GM18873 (cell line): Measurements from ENCODE around the gene SCN8A.
"Not testable (repeated sequence)": the region's sequence is repeated elsewhere in the genome, so short reads cannot be mapped to it uniquely, and the experiment has no call there.

ENCODE experiments used
- ATAC-seq: cut with Tn5 transposase; IDR thresholded peaks from one replicate; pipeline ENCODE4 v1.9.1; 2021; ENCODE audit warnings: mild to moderate bottlenecking, moderate library complexity, moderate number of reproducible peaks; ENCODE audit not compliant: unreplicated experiment, low FRiP score

SCN8A gene

DNA sequence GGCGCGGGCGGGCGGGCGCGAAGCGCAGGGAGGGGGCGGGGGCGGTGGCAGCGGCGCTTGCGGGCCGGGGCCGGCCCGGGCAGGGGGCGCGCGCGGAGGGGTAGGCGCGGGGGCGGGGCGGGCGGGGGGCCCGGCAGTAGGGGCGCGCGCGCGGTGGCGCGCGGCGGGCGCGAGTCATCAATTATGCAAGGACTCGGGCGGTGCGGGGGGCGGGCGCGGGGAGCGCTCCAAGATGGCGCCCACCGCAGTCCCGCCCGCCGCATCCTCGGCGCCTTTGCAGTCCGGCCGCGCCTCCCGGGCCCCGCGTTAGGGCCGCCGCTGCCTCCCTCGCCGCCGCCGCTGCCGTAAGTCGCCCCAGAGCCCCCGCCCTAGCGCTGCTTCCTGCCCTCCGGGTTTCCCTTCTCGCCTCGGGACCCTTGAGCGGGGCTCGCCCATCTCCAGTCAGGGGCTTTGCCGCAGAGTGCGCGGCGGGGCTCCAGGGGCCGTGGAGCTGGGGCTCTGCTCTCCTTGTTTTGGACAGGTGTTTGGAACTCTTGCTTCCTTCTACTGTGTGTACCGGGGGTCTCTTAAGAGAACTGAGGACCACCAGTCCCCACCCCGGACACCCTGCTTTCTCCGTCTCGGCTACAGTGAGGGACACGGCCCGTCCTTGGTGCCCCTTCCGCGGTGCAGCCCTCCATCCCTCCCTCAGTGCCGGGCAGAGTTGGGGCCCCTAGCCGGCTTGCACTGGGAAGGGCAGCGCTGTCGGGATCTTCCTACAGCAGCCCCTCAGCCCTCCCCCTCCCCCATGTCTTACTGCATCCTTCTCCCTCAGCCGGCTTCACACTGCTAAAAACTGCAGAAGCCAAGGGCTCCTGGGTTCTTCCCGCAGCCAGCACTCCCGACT, at the start of gene SCN8A:
Gene SCN8A (plus strand): TSS at position 218 of the 886 bp plus-strand sequence. CDS start 71,585 bp downstream, outside the sequence.
- ATAC-seq: no peak

DNA sequence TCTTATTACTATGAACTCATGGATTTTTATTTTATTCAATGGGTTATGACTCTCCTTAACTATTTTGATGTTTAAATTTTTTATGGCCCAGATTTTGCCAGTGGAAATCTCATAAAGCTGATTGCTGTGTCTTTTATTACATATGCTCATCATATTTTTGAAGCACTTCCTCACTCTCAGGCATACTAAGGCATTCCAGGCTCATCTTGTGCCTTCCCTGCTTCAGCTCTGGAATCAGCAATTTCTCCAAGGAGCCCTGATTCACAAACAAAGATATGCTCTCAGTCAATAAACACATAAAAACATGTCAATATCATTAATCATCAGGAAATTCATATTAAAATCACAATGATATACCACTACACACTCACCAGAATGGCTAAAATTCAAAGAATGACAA, 44.9 kb upstream of the SCN8A start:
- no peak for ATAC-seq

DNA sequence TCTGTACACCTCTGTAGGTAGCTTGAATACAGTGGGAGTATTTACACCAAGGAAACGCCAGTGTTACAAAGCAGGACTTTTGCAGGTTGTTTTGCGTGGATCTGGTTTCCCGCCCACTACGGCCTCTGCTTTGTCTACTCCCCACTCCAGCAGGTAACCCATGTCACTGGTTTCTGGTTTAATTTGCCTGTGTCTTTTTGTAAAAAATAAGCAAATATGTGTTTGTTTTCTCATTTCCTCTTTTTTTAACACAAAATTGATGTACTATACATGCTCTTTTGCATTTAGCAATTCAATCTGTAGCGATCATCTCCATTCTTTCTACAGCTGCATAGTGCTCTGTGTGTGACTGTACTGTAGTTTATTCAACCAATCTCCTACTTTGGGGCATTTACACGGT, 43.4 kb upstream of the SCN8A start:
- no peak for ATAC-seq

DNA sequence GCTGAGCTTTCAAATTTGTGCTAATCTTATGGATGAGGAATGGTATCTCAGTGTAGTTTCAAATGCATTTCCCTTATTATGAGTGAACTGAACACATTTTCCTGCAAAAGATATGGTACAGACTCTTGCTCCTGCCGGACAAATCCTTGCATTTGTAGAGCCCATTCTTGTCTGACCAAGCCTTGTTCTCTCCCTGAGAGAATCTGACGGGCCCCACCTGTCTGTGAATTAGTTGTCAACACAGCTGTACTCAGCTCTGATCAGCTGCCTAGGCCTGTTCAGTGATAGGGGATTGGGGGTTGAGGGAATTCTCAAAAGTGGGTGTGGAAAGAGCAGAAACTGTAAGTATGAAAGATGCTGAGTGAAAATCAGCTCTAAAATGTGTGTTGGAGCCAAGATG, 42.8 kb upstream of the SCN8A start:
- no peak for ATAC-seq

DNA sequence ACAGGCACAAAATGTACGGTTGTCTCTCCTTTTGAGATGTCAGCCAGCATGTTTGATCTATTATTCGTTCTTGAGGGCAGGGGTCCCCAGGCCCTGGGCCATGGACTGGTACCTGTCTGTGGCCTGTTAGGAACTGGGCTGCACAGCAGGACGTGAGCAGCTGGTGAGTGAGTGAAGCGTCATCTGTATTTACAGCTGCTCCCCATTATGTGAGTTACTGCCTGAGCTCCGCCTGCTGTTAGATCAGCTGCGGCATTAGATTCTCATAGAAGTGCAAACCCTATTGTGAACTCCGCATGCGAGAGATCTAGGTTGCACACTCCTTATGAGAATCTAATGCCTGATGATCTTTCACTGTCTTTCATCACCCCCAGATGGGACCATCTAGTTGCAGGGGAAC, 41.4 kb upstream of the SCN8A start:
- ATAC-seq: no peak

DNA sequence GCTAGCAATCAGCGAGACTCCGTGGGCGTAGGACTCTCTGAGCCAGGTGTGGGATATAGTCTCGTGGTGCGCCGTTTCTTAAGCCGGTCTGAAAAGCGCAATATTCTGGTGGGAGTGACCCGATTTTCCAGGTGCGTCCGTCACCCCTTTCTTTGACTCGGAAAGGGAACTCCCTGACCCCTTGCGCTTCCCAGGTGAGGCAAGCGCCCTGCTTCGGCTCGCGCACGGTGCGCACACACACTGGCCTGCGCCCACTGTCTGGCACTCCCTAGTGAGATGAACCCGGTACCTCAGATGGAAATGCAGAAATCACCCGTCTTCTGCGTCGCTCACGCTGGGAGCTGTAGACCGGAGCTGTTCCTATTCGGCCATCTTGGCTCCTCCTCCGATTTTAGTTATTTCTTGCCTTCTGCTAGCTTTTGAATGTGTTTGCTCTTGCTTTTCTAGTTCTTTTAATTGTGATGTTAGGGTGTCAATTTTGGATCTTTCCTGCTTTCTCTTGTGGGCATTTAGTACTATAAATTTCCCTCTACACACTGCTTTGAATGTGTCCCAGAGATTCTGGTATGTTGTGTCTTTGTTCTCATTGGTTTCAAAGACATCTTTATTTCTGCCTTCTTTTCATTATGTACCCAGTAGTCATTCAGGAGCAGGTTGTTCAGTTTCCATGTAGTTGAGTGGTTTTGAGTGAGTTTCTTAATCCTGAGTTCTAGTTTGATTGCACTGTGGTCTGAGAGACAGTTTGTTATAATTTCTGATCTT, 22.6 kb upstream of the SCN8A start:
- ATAC-seq: not testable (repeated sequence)

DNA sequence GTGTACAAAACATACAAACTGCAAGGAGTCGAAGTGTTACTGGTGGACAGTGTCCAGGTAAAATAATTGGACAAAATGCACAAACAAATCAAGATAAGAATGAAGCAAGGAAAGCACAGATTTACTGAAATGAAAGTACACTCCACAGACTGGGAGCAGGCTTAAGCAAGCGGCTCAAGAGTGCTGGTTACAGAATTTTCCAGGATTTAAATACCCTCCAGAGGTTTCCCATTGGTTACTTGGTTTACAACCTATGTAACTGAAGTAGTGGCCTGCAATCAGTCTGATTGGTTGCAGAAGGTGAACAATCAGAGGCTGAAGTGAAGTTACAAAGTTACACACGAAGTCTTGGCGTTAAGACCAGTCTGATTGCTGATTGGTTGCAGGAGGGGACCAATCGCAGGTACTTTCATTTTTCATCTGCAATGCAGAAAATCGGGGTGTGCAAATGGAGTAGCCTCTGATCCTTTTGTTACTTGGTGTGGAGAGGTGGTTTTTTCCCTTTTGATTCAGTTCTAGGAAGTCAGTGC, 11.6 kb upstream of the SCN8A start:
- ATAC-seq: no peak

DNA sequence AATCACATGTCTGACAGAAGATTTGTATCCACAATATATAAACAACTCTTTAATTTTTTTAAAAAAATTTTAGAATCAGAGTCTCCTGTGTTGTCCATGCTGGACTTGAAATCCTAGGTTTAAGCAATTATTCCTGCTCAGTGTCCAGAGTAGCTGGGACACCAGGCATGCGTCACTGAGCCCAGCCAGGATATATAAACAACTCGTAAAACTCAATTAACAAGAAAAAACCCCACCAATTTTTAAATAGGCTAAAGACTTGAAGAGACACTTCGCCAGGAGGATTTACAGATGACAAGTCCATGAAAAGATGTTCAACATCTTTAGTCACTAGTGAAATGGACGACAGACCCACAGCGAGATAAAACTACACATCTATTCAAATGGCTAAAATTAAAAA, 2.0 kb upstream of the SCN8A start:
- ATAC-seq: no peak

DNA sequence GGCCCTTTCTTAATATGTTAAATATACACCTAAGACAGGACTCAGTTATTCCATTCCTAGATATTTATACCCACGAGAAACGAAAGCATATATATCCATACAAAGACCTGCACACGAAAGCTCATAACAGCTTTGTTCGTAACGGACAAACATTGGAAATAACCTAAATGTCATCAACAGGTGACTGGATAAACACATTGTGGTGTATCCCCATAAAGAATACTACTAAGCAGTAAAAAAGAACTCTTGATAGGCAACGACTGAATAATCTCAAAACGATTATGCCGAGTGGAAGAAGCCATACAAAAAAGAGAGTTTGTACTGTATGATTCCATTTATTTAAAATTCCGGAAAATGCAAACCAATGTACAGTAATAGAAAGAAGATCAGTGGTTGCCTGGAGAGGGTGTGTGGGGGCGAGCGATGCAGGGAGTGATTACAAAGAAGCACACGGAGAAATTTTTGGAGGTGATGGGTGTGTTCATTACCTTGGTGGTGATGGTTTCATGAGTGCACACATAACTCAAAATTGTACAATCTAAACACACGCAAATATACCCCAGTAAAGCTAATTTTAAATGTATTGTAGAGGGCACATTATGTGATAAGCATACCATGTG, 1.4 kb upstream of the SCN8A start:
- no peak for ATAC-seq

DNA sequence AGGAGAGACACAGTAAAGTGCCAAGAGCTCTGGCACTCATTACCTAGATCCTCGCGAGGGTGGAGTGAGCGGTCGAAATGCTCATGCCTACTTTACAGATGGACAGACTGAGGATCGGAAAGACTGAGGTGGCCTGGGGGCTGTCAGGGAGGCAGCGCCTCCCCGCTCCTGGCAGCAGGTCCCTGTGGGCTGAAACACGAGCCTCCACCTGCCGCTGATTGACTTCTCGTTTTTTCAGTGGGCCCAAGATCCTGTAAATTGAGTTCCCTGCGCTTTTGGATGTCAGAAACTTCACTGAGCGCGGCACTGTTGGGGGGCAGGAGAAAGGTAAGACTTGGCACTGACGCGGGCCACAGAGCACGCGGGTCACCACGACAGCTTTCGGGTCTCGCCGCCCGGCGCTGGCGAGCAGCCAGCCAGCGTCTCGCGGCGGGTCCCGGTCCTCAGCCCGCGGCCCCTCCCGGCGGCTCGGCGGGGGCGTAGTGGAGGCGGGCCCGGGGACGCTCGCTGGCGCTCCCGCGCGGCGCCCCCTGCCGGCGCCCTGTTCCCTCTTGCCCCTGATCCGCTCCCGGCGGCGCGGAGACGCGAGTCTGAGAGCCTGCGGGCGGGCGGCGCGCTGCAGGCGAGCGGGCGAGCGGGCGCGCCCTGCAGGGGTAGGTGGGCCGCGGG, 552 bp upstream of the SCN8A start:
- ATAC-seq: no peak

DNA sequence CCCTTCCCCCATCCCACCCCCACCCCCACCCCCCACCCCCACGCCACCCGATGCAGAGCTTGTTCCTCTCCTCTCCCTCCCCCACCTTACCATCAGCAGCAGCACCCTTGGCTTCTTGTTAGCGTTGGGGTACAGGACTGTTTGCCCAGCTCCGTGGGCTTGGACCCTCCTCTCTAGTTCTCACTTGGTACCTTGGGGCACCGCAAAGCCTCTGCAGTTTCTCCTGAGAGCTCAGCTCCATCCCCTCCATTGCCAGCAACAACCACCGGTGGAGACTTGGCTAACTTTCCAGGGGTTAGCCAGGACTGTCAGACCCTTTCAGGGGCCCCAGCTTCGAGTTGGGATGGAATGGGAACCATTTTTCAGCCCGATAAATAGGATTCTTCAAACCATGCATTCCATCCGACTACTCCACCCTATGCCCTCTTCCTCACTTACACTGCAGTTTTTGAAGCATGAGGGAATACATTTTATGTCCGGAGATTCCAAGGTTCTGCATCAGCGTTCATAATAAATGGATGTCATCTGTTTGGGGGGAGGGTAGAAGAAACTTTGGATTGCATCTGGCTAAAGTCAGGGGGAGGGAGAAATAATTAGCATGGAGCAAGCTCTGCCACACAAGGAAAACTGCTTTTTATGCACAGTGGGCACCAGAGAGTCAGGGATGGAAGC, 1.1 kb downstream of the SCN8A start:
- no peak for ATAC-seq

DNA sequence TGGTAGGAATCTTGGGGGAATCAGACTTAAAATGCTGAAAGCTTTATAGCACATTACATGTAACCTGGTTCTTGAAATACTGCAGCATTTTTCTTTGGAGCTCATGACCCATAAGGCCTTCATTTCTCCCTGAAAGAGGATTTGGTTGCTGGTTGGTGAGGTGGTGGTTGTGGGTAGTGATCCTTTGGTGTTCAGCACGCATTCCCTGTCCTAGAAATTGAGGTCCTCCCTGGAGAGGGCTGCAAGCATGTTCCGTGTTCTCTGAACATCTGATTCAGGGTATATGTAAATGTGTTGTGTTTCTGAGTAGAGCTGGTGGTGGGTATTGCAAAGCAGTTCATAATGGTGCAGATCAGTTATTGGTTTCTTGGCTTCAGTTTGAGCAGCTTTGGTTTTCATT, 2.0 kb downstream of the SCN8A start:
- ATAC-seq: no peak

DNA sequence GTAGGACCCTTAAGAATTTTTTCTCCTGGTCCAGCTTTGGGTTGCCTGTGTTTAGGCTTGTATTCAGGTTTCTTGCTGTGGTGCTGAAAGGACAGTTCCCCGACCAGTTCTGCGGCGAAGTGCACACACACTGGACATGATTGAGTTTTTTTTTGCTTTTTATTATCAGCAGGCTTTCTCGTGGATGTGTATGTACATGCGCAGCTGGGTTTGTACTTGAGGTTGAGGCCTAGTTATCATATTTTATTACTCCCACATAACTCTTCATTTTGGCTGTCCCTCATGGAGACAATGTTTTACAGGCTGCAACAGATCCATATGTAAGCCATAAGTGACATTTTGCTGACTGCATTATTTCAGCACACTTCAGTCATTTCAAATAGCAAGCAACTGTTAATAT, 2.5 kb downstream of the SCN8A start:
- no peak for ATAC-seq

DNA sequence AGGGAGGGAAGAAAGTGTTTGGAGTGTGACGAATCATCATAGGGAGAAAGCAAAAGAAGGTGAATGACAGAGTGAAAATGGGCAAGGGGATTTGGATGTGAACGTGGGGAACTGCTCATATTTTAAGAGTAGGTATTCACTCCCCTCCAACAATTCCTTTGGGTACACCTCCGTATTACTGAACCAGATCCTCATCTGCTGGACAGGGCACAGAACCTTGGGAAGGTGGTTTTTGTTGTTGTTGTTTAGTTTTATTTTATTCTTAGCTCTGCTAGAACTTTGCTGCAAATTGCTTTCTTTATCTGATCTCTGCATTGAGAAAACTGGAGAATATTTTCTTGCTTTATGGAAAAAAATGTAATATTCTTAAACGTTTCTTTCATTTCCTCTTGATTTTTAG, 7.1 kb downstream of the SCN8A start:
- no peak for ATAC-seq

DNA sequence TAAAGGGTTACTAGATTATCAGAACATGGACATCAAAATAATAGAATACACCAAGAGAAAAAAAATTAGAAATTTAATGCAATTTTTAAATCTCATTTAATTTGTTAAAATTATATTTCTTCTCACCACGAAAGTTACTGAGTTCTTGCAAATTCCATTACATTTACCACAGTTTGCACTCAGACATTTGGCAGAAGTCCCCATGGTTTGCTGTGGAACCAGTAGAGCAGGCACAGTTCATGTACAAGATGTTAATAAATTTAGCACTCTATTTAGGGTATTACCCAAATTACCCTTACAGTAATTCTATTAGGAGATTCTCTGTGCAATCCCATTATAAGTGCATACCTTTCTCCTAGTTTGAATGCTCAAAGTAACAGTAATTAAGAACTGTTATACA, 9.7 kb downstream of the SCN8A start:
- no peak for ATAC-seq

DNA sequence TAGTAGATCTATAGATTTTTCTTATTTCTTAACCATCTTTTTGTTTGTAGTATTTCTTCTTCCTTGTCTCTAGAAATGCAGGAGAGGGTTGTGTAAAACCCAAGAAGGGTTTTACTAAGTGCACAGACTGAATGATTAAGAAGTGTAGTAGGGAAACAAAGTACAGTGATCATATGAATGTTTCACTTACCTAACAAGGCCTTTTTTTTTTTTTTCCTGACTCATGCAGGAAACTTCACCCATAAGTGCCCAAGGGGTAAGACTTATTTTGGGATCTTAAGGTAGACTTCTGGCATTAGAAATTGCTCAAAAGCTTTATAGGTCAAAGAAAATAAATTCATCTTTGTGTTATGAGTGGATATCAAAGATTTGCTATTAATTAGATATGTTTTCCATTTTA, 10.2 kb downstream of the SCN8A start:
- no peak for ATAC-seq

DNA sequence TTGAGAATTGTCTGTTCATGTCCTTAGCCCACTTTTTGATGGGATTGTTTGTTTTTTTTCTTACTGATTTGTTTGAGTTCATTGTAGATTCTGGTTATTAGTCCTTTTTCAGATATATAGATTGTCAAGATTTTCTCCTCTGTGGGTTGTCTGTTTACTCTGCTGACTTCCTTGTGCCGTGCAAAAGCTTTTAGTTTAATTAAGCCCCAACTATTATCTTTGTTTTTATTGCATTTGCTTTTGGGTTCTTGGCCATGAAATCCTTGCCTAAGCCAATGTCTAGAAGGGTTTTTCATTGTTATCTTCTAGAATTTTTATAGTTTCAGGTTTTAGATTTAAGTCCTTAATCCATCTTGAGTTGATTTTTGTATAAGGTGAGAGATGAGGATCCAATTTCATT, 14.9 kb downstream of the SCN8A start:
- not testable (repeated sequence) for ATAC-seq

DNA sequence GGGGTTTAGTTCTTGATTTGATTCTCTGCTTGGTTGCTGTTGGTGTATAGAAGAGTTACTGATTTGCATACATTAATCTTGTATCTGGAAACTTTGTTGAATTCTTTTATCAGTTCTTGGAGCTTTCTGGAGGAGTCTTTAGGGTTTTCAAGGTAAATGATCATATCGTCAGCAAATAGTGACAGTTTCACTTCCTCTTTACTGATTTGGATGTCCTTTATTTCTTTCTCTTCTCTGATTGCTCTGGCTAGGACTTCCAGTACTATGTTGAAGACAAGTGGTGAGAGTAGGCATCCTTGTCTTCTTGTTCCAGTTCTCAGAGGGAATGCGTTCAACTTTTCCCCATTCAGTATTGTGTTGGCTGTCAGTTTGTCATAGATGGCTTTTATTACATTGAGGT, 16.2 kb downstream of the SCN8A start:
- ATAC-seq: not testable (repeated sequence)

DNA sequence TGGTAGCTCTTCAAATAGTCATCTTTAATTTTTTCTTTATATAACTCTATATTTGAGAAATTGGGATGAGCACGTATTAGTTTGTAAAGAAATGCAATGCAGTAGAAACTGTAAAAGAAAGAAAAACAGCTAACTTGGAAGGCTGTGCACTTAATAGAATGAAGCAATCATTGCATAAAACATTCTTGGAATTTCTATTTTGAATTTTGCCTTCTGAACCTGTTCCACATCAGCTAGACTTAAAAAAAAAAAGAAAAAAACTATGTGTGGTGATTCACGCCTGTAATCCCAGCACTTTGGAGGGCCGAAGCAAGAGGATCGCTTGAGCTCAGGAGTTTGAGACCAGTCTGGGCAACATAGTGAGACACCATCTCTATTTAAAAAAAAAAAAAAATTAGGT, 29.4 kb downstream of the SCN8A start:
- no peak for ATAC-seq
